HT1080 (cell line): ENCODE measurements around the gene ST14. TPM values are rescaled to one million over a fixed set of nuclear protein-coding genes. Genes with fewer than 3 reads are reported as not detected.

ENCODE experiments used
- DNase-seq: peaks from one replicate; pipeline ENCODE4 v3.0.0-alpha.2; 2015; ENCODE audit warnings: low read depth
- polyA plus RNA-seq, 2 experiments: library from polyadenylated mRNA; depleted of rRNA; stranded (reverse); fragments of >200 nt; gene quantifications; 2 replicates each; pipeline ENCODE4 v1.2.3, GENCODE V29; 2015
- total RNA-seq: library from RNA; depleted of rRNA; stranded (reverse); fragments of >200 nt; shearing (Covaris generic); gene quantifications from 2 replicates; pipeline ENCODE4 v1.2.3, GENCODE V29; 2014; rRNA removed

ST14 gene
- total RNA-seq, result 0.07 and 0.31 TPM in 2 replicates
- 0.05 and 0.14 TPM in 2 replicates for polyA plus RNA-seq (2015; cell fraction: cytosol; rRNA removed)
- polyA plus RNA-seq (2015; cell fraction: nucleus; rRNA removed), result 0.06 TPM in 1 of 2 replicates, not detected in the other

DNA sequence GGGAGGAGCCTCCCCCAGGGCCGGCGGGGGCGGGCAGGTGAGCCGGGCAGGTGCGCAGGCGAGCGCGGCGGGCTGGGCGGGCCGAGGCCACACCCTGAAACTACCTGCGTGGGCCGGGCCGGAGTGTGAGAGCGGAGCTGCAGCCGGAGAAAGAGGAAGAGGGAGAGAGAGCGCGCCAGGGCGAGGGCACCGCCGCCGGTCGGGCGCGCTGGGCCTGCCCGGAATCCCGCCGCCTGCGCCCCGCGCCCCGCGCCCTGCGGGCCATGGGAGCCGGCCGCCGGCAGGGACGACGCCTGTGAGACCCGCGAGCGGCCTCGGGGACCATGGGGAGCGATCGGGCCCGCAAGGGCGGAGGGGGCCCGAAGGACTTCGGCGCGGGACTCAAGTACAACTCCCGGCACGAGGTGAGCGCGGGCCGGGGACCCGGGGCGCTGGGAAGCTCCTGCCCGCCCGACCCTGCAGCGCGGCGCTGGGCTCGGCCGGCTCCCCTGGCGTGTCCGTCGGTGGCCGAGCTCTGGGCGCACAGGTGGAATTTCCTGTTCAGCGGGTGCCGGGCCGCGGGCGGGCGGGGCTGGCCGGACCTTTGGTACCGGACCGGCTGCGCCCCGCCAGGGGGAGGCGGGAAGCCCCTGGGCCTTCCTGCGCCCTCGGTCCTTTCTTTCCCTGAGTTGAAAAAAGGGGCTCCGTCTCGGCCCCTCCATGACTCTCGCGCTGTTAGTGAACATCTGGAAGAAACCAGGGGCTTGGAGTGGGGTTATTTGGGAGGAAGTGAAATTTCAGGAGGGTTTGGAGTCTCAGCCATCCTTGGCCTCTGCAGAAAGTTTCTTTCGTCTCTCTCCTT, at the start of gene ST14:
Gene ST14, plus strand, starts transcription at position 126 of the 841 bp plus-strand sequence. Its CDS starts 198 bp downstream, at position 324.
- no peak for DNase-seq

DNA sequence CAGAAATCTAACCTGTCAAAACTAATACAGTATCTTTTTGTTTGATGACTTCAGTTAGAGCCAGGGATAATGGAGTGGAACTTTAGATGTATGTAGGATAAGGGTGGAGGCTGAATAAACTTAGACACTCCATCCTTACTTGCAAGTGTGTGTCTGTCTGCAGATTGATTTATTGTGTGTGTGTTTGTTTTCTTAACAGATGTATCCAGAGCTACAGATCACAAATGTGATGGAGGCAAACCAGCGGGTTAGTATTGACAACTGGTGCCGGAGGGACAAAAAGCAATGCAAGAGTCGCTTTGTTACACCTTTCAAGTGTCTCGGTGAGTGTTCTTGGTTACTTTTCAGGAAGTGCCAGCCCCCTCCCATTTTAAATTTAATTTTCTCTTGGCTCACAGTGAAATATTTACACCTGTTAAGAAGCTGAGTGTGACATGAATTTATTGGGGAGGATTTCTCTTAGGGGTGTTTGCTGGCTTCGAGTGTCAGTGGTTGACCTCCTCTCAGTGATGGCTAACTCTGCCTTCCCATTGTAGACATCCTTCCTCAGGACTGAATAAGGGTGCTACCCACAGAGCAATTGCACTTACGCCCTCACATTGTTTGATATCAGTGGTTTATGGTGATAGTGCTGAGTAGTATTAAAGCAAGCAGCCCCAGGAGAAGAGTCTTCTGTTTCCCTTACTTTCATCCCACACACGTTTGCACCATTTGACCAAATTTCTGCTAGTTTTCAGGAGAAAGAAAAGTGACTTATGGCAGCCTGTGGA, 49.1 kb upstream of the ST14 start:
- DNase-seq, result no peak

DNA sequence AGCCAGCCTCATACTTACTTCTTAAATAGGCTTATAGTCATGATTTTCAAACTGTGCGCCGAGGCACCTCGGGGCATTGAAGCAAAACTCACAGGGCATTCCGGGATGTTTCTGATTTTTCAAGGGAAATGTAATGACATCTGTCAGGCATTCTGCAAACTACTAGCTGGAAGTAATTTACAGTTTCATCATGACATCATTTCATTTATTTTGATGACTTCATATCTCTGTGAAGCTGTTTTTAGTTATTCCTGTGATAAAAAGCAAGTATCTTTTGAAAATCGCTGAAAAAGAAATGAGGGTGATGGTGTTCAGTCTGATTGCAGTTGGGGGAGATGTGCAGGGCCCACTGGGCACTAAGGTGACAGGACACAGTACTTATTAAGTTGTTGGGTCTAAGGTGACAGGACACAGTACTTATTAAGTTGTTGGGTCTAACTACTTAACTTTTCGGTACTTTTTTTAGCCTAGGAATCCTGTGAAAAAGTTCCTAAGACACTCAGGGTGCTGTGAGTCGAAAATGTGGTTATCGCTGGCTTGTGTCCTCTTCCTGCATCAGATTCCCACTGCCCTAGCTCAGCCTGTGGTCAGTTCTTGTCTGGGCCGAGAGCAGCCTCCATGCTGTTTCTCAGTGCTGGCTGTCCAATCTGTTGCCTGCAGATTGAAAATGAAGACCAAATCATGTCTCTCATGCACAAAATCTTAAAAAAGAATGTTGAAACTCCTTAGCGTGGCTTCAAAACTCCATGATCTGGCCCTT, 47.3 kb upstream of the ST14 start:
- no peak for DNase-seq

GRCh38 chr11:130114281-130114680, 45.3 kb upstream of the ST14 start:
- DNase-seq, result no peak

- DNase-seq, result no peak
Observed at GRCh38 chr11:130114726-130115125, 44.9 kb upstream of the ST14 start.

GRCh38 chr11:130115218-130115617, 44.4 kb upstream of the ST14 start:
- no peak for DNase-seq

DNA sequence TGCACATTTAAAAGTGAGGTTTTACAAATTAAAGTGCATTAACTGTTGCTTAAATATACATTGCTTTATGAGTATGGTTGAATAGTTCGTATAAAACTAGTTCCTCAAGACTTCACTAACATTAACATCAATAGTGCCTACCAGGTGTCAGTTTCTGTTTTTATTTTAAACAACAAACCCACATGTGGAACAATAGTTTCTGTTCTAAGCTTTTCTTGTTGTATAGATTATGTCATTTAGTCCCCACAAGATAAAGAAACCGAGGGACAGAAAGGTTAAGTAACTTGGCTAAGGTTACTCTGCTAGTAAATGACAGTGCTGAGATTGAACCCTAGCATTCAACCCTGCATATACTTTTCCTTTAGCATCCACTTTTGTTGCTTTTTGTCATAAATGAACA, 41.4 kb upstream of the ST14 start:
- DNase-seq, result no peak

DNA sequence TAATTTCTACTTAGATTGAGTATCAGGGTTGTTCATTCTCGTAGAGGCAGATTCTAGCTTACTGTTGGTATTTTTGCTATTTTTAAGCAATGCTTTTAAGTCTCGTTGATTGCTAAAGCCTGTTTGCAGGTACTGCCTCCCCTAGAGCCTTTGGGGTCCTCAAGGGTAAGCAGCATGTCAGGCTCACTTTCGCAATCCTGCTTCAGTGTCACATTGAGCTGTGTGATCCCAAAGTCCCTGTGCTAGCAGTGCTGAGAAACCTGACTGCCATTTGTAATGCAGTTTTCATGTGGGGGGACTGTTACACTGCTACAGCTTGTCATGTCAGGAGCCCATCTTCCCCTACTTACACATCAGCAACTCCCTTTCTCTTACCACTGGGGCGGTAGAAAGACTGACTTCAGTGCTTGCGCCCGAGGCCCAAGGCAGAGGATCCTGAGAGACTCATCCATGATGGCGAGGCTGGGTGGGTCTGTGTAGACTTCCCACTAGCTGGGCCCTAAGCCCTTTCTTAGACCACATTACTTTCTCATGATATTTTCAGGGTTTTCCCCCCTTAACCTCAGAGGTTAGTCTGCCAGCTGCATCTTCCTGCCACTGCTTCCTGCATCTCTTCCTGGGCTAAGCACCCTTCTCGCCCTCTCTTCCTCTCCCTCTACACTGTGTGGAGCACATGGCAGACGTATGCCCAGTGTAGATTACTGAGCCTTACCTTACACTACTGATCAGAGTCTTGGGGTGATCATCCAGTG, 40.8 kb upstream of the ST14 start:
- no peak for DNase-seq

DNA sequence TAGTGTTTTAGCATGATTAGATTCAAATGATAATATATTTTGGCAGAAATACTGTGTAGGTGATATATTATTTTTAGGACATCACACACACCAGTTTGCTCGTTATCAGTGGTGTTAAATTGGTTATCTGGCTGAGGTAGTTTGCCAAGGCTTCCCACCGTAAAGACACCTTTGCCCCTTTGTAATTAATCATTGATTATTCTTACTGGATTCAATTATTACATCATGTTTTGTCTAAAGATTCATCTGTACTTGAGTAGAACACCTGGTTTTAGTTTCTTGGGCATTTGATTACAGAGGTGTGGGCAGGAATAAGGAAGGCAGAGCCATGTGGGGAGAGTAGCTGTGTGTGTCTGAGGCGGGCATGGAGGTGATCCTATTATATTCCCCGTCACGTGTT, 39.5 kb upstream of the ST14 start:
- no peak for DNase-seq

DNA sequence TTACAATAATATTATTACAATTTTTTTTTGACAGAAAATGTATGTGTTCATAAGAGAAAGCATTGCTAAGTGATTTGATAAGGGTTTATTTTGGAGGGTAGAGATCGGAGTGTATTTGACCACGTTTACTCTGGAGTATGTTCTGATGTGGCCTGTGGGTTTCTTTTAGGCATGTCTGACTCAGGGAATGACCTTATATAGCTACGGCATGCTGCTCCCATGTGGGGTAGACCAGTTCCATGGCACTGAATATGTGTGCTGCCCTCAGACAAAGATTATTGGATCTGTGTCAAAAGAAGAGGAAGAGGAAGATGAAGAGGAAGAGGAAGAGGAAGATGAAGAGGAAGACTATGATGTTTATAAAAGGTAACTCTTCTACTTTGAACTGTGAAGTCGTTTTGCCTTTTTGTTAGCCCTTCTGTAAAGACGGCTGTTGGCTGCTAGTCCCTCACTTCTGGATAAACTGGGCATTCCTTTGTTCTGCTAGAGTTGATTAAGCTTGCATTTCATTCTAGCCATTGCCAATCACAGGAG, 38.1 kb upstream of the ST14 start:
- DNase-seq, result peak; percentile 57

- peak; percentile 59 for DNase-seq
Observed at GRCh38 chr11:130122141-130122575, 37.4 kb upstream of the ST14 start.

DNA sequence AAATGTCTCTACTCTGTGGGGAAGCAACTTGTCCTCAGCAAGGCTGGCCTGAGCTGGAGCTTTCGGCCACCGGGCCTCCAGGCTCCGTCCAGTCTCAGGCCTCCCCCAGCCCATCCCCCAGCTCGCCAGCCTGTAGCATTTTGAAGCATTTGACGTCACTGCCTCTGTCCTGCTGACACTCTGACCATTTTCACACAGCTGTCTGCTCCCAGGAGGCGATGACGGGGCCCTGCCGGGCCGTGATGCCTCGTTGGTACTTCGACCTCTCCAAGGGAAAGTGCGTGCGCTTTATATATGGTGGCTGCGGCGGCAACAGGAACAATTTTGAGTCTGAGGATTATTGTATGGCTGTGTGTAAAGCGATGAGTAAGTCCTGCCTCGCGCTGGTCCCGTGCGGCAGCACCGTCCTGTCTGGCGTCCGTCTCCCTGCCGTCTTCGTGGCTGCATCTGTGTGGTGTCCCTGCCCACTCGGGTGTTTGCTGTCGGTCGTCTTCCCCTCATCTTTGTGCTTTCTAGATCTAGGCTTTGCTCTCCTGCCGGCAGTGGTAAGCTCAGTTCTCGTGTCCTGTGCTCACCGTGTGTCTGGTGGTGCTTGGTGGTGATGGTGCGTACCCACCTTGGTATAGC, 36.1 kb upstream of the ST14 start:
- no peak for DNase-seq

- peak; percentile 85 for DNase-seq
Observed at GRCh38 chr11:130124096-130124495, 35.5 kb upstream of the ST14 start.

DNA sequence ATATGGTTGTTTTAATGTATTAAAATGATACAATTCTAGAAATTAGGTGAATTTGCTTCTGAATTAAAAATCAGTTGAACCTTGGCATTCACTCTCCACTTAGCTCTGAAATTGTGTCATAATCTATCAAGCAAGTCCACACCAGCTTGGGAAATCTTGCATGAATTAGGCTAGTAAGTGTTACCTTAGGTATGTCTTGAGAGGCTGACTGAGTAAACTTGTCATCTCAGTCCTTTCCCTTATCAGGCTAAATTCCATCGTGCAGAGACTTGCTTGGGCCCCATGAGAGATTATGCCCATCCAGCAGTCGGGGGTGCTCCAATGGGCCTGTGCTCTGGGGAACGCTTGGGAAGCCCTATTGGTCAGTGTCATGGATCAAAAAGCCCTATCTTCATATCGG, 33.9 kb upstream of the ST14 start:
- no peak for DNase-seq

GRCh38 chr11:130126516-130126915, 33.1 kb upstream of the ST14 start:
- DNase-seq, result no peak

- DNase-seq, result no peak
Observed at GRCh38 chr11:130127509-130127908, 32.1 kb upstream of the ST14 start.

GRCh38 chr11:130128626-130129025, 31.0 kb upstream of the ST14 start:
- DNase-seq, result no peak

- no peak for DNase-seq
Observed at GRCh38 chr11:130129922-130130321, 29.7 kb upstream of the ST14 start.

GRCh38 chr11:130131961-130132850, 27.4 kb upstream of the ST14 start:
- DNase-seq, result peak; percentile 66
